ENCODE results near the gene SLC25A51.

SLC25A51 gene, protein sequence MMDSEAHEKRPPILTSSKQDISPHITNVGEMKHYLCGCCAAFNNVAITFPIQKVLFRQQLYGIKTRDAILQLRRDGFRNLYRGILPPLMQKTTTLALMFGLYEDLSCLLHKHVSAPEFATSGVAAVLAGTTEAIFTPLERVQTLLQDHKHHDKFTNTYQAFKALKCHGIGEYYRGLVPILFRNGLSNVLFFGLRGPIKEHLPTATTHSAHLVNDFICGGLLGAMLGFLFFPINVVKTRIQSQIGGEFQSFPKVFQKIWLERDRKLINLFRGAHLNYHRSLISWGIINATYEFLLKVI

DNA sequence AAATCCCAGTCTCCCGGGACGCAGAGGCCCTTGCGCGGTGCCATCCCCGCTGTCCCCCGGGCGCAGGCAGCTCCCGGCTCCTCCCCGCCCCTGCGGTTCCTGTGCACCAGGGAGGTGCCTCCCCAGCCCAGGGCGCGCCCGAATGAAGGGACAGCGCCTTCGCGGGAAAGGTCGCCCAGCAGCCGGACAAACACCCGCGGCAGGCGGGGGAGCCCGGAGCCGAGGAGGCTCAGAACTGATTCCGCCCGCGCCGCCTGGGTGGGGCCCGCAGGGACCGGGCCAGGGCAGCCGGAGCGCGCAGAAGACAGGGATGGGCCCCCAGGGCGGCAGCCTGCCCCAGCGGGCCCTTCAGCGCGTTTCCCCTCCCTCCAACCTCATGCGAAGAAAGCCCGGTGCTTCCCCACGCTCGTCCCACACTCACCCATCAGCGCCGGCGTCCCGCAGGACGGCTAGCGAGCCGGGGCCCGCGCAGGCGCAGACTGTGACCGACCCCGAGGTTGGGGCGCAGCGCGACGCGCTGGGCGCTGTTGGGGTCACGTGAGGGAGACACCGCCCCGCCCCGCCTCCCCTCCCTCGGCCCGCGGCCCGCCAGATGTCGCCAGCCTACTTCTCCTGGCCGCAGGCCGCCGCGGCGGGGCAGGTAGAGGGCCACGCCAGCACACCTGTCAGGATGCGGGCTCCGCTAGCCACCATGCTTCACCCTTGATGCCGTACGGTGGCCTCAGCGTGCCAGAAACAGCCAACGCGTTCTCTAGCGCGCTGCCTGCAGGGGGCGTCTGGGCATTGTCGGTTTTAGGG lies at the start of gene SLC25A51:
SLC25A51 (minus strand) TSS at position 481 of the 798 bp plus-strand sequence. CDS start 15,577 bp downstream, outside the sequence.
- ATAC-seq, result peak; percentile 89
- TF ChIP-seq, protein P1, sequence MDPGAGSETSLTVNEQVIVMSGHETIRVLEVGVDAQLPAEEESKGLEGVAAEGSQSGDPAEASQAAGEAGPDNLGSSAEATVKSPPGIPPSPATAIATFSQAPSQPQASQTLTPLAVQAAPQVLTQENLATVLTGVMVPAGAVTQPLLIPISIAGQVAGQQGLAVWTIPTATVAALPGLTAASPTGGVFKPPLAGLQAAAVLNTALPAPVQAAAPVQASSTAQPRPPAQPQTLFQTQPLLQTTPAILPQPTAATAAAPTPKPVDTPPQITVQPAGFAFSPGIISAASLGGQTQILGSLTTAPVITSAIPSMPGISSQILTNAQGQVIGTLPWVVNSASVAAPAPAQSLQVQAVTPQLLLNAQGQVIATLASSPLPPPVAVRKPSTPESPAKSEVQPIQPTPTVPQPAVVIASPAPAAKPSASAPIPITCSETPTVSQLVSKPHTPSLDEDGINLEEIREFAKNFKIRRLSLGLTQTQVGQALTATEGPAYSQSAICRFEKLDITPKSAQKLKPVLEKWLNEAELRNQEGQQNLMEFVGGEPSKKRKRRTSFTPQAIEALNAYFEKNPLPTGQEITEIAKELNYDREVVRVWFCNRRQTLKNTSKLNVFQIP (CRISPR knock-in tag; IDR thresholded peaks at IDR 0.05; ENCODE audit: borderline replicate concordance, low read depth), result 0 out of 2 replicates have a peak, but pooled peaks have one; percentile 27
- TF ChIP-seq ZNF70 (CRISPR knock-in tag; IDR thresholded peaks at IDR 0.05) (peak; percentile 67), OSR1 (CRISPR knock-in tag; IDR thresholded peaks at IDR 0.05) (no peak), ZNF8 (CRISPR knock-in tag; IDR thresholded peaks at IDR 0.05) (no peak), GLIS3 (CRISPR knock-in tag; IDR thresholded peaks at IDR 0.05) (peak; percentile 30; the same call in 1 of the 2 replicates)

DNA sequence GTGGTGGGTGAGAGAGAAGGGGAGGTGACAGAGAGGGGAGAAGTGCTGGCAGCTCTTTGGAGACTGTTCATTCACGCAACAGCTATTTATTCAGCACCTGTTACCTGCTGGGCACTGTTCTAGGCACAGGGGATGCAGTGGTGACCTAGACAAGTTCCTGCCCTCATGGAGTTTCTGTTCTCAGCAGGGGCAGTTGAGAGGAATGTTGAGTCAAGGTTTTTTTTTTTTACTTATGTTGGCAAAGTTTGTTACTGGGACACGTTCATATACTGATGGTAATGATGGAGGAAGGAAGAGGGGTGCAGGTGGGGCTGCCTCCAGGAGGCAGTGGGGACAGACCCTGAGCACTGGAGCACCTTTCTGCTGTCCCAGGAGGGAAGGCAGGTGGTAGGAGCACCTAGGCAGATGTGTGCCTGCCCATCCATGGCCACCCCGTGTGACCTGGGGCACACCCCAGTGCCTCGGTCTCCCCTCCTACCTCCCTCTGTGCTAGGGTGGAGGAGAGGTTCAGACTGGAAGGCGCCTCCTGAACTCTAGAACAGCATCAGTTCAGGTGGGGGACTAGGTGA lies 49.4 kb upstream of the SLC25A51 start:
- ATAC-seq, result no peak
- no peak for TF ChIP-seq ZNF565 (CRISPR knock-in tag; conservative IDR thresholded peaks at IDR 0.05; ENCODE audit: low read depth)
- TF ChIP-seq CSDC2 (CRISPR knock-in tag; IDR thresholded peaks at IDR 0.05), result peak; percentile 32; the same call in 1 of the 2 replicates

DNA sequence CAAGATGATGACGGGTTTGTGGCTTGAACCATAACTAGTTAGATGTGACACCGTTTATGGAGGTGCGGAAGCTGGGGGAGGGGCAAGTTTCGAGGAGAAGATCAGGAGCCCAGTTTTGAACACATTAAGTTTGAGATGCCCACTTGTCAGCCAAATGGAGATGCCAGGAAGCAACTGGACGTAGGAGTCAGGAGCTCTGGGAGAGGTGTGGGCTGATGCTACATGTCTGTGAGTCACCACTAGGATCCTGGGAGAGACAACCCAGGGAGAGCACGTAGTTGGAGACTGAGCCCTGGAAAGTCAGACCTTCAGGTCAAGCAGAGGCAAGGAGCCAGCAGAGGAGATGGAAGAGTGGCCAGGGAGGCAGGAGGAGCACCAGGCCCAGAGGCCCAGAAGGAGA lies 48.8 kb upstream of the SLC25A51 start:
- ATAC-seq, result peak; percentile 23
- TF ChIP-seq ESRRG (CRISPR knock-in tag; IDR thresholded peaks at IDR 0.05), result no peak

DNA sequence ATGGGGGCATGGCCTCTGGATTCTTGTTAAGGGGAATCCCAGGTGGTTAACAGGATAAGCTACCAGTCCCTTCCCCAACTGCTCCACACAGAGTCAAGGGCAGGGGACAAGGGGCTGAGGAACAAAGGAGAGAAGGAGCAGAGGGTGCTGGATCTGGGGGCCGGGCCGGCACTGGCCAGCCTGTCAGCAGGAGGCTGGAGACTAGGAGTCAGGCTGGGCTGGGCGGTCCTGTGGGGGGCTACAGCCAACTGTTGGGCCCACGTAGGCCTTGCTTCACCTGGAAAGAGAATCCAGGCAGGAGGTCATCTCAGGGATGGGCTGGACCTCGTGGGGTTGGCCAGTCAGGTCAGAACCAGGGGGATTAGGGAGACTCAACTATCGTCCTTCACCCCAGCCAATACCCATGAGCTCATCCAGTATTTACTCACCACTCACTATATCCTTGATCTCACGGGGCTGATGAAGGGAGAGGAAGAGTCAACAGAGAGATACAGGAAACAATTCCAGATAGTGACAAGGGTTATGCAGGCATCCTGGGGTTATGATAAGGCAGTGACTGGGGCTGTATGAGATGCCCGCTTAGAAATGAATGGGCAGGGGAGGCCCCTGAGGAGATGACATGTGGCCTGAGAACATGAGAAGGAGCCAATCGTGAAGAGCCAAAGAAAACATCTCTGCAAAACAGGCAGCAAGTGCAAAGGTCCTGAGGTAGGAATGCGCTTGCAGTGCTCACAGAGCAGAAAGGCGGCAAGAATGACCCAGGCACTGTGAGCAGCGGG lies 47.9 kb upstream of the SLC25A51 start:
- no peak for ATAC-seq
- TF ChIP-seq TCF4 (CRISPR knock-in tag; IDR thresholded peaks at IDR 0.05; ENCODE audit: borderline replicate concordance) (no peak), OSR1 (CRISPR knock-in tag; IDR thresholded peaks at IDR 0.05) (no peak), ZFP3 (CRISPR knock-in tag; IDR thresholded peaks at IDR 0.05) (no peak), SNAI2 (CRISPR knock-in tag; IDR thresholded peaks at IDR 0.05) (no peak), ZNF70 (CRISPR knock-in tag; IDR thresholded peaks at IDR 0.05) (no peak), ESRRG (CRISPR knock-in tag; IDR thresholded peaks at IDR 0.05) (no peak), ZC3H10 (CRISPR knock-in tag; IDR thresholded peaks at IDR 0.05) (no peak), BACH2 (CRISPR knock-in tag; IDR thresholded peaks at IDR 0.05; ENCODE audit: borderline replicate concordance) (no peak)
- TF ChIP-seq, protein P2, sequence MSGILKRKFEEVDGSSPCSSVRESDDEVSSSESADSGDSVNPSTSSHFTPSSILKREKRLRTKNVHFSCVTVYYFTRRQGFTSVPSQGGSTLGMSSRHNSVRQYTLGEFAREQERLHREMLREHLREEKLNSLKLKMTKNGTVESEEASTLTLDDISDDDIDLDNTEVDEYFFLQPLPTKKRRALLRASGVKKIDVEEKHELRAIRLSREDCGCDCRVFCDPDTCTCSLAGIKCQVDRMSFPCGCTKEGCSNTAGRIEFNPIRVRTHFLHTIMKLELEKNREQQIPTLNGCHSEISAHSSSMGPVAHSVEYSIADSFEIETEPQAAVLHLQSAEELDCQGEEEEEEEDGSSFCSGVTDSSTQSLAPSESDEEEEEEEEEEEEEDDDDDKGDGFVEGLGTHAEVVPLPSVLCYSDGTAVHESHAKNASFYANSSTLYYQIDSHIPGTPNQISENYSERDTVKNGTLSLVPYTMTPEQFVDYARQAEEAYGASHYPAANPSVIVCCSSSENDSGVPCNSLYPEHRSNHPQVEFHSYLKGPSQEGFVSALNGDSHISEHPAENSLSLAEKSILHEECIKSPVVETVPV (CRISPR knock-in tag; IDR thresholded peaks at IDR 0.05), result no peak

DNA sequence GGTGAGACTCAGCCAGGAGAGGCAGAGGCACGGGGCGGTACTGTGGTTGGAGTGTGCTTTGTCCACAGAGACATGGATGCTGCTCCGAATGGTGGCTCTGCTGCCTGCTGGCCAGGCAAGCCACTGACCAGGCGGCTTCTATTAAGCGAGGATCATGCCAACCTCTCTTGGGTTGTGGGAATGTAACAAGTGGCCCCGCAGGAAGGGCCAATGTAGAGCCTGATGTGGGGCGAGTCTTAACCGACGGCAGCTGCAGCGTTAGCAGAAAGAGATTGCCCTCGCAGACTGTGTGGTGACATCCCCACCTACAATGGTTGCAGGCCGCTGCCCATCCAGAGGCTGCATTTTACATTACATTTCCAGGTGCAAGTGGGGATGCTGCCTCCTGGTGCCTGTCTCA lies 46.6 kb upstream of the SLC25A51 start:
- no peak for ATAC-seq
- TF ChIP-seq, protein P3, sequence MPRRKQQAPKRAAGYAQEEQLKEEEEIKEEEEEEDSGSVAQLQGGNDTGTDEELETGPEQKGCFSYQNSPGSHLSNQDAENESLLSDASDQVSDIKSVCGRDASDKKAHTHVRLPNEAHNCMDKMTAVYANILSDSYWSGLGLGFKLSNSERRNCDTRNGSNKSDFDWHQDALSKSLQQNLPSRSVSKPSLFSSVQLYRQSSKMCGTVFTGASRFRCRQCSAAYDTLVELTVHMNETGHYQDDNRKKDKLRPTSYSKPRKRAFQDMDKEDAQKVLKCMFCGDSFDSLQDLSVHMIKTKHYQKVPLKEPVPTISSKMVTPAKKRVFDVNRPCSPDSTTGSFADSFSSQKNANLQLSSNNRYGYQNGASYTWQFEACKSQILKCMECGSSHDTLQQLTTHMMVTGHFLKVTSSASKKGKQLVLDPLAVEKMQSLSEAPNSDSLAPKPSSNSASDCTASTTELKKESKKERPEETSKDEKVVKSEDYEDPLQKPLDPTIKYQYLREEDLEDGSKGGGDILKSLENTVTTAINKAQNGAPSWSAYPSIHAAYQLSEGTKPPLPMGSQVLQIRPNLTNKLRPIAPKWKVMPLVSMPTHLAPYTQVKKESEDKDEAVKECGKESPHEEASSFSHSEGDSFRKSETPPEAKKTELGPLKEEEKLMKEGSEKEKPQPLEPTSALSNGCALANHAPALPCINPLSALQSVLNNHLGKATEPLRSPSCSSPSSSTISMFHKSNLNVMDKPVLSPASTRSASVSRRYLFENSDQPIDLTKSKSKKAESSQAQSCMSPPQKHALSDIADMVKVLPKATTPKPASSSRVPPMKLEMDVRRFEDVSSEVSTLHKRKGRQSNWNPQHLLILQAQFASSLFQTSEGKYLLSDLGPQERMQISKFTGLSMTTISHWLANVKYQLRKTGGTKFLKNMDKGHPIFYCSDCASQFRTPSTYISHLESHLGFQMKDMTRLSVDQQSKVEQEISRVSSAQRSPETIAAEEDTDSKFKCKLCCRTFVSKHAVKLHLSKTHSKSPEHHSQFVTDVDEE (CRISPR knock-in tag; IDR thresholded peaks at IDR 0.05), result no peak
- no peak for TF ChIP-seq OSR1 (CRISPR knock-in tag; IDR thresholded peaks at IDR 0.05)
- TF ChIP-seq, protein P4, sequence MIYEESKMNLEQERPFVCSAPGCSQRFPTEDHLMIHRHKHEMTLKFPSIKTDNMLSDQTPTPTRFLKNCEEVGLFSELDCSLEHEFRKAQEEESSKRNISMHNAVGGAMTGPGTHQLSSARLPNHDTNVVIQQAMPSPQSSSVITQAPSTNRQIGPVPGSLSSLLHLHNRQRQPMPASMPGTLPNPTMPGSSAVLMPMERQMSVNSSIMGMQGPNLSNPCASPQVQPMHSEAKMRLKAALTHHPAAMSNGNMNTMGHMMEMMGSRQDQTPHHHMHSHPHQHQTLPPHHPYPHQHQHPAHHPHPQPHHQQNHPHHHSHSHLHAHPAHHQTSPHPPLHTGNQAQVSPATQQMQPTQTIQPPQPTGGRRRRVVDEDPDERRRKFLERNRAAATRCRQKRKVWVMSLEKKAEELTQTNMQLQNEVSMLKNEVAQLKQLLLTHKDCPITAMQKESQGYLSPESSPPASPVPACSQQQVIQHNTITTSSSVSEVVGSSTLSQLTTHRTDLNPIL (CRISPR knock-in tag; IDR thresholded peaks at IDR 0.05; ENCODE audit: low read depth), result no peak
- no peak for TF ChIP-seq BACH2 (CRISPR knock-in tag; IDR thresholded peaks at IDR 0.05; ENCODE audit: borderline replicate concordance)
- TF ChIP-seq ZFP3 (CRISPR knock-in tag; IDR thresholded peaks at IDR 0.05), result no peak
- TF ChIP-seq, protein P1 (CRISPR knock-in tag; IDR thresholded peaks at IDR 0.05; ENCODE audit: borderline replicate concordance, low read depth), result no peak
- no peak for TF ChIP-seq ZNF8 (CRISPR knock-in tag; IDR thresholded peaks at IDR 0.05)
- no peak for TF ChIP-seq ZNF70 (CRISPR knock-in tag; IDR thresholded peaks at IDR 0.05)
- no peak for TF ChIP-seq RARB (CRISPR knock-in tag; IDR thresholded peaks at IDR 0.05)
- no peak for TF ChIP-seq CSDC2 (CRISPR knock-in tag; IDR thresholded peaks at IDR 0.05)
- TF ChIP-seq TOX (CRISPR knock-in tag; IDR thresholded peaks at IDR 0.05; ENCODE audit: borderline replicate concordance), result no peak
- no peak for TF ChIP-seq ZC3H10 (CRISPR knock-in tag; IDR thresholded peaks at IDR 0.05)
- TF ChIP-seq ZNF565 (CRISPR knock-in tag; conservative IDR thresholded peaks at IDR 0.05; ENCODE audit: low read depth), result no peak
- TF ChIP-seq, protein P5, sequence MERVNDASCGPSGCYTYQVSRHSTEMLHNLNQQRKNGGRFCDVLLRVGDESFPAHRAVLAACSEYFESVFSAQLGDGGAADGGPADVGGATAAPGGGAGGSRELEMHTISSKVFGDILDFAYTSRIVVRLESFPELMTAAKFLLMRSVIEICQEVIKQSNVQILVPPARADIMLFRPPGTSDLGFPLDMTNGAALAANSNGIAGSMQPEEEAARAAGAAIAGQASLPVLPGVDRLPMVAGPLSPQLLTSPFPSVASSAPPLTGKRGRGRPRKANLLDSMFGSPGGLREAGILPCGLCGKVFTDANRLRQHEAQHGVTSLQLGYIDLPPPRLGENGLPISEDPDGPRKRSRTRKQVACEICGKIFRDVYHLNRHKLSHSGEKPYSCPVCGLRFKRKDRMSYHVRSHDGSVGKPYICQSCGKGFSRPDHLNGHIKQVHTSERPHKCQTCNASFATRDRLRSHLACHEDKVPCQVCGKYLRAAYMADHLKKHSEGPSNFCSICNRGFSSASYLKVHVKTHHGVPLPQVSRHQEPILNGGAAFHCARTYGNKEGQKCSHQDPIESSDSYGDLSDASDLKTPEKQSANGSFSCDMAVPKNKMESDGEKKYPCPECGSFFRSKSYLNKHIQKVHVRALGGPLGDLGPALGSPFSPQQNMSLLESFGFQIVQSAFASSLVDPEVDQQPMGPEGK (CRISPR knock-in tag; IDR thresholded peaks at IDR 0.05; ENCODE audit: borderline replicate concordance), result no peak

Data from SK-N-SH treated with all-trans-retinoic acid at 6 μM for 48 hours (cell line).